ENCODE measurements around the gene DTHD1. TPM values are rescaled to one million over a fixed set of nuclear protein-coding genes. Genes with fewer than 3 reads are reported as not detected.

DTHD1 gene
- total RNA-seq (2014; rRNA removed; shearing (Covaris generic)), result not detected in 2 replicates

DNA sequence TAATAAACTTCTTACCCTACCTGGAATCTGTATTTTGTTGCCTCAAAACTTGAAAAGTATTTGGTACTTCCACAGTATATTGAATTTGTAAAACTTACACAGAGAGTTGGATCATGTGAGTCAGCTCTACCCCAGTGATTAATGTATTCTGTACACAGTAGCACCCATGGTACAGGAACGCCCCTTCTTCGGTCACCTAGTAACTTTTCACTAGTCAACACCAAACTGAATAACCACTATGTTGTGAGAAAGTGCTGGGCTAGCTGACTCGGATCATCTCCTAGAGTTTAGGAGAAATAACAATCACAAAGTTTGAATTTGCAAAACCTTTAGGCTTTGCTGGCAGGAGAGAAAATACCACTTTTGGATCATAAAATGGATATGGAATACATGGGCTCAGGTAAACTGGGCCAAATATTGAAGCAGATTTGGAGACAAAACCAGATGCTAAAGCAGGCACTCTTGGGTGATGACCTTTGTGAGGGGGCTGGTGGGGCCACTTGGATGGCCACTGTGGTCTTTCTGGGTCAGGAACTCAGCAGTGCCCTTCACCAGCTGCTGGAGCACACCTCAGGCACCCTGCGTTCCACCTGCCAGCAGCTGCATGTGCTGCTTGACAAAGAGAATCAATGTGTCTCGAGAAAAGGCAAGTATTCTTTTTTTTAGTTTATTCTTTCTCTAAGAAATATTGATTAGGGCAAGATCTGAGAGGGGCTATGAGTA, at the start of gene DTHD1:
Gene DTHD1, plus strand, starts transcription at position 233 of the 723 bp plus-strand sequence. Its CDS starts 143 bp downstream, at position 376.
- no peak within 1 kb of the TSS for H3K27ac ChIP-seq
- no peaks in the 10 kb centered on the region for H3K4me1 ChIP-seq (replicated peaks)
- no peaks in the 10 kb centered on the region for H3K36me3 ChIP-seq
- H3K9me3 ChIP-seq (replicated peaks), result no peaks in the 10 kb centered on the region
- no peak within 1 kb of the TSS for H3K4me3 ChIP-seq
- no peaks in the 10 kb centered on the region for H3K27me3 ChIP-seq (replicated peaks)
- DNase-seq (ENCODE audit: low read depth in 1 of 2, low spot score in 2 of 2), result no peak

DNA sequence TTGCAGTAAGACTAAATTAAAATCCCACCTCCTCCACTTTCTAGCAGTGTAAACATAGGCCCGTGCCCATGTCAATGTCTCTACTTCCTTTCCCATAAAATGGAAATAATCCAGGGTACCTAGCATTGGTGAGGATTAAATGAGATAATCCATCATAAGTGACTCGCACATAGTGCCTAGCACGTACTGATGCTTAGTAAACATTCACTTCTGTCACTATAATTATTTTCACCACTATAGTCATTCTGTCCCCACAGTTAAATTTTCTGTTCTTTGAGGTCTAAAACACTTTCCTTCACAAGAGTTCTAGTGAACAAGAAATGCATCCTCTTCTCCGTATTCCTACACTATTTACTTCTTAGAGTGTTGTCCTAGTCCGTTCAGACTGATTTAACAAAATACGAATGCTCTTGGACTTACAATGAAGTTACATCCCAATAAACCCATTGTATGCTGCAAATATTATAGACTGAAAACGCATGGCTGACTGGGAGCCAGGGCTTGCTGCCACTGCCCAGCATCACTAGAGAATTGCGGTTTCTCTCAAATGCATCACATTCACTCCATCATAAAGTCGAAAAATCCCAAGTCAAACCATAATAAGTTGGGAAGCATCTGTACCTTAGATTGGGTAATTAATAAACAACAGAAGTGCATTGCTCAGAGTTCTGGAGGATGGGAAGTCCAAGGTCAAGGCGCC, 47.7 kb upstream of the DTHD1 start:
- H3K4me3 ChIP-seq, result no peak overlapping the region
- no peaks in the 10 kb centered on the region for H3K36me3 ChIP-seq
- no peak overlapping the region for H3K27ac ChIP-seq
- H3K9me3 ChIP-seq (replicated peaks), result no peaks in the 10 kb centered on the region
- H3K27me3 ChIP-seq (replicated peaks), result no peaks in the 10 kb centered on the region
- H3K4me1 ChIP-seq (replicated peaks), result no peaks in the 10 kb centered on the region
- DNase-seq (ENCODE audit: low read depth in 1 of 2, low spot score in 2 of 2), result no peak

GRCh38 chr4:36235306-36235705, 46.1 kb upstream of the DTHD1 start:
- Histone ChIP-seq H3K9me3 (replicated peaks) (no peaks in the 10 kb centered on the region), H3K36me3 (no peaks in the 10 kb centered on the region), H3K4me3 (no peak overlapping the region), H3K27me3 (replicated peaks) (no peaks in the 10 kb centered on the region), H3K4me1 (replicated peaks) (no peaks in the 10 kb centered on the region), H3K27ac (no peak overlapping the region)
- no peak for DNase-seq (ENCODE audit: low read depth in 1 of 2, low spot score in 2 of 2)

- Histone ChIP-seq H3K36me3 (no peaks in the 10 kb centered on the region), H3K27ac (no peak overlapping the region), H3K9me3 (replicated peaks) (no peaks in the 10 kb centered on the region), H3K27me3 (replicated peaks) (no peaks in the 10 kb centered on the region), H3K4me1 (replicated peaks) (no peaks in the 10 kb centered on the region), H3K4me3 (no peak overlapping the region)
- no peak for DNase-seq (ENCODE audit: low read depth in 1 of 2, low spot score in 2 of 2)
Observed at GRCh38 chr4:36236159-36236558, 45.3 kb upstream of the DTHD1 start.

DNA sequence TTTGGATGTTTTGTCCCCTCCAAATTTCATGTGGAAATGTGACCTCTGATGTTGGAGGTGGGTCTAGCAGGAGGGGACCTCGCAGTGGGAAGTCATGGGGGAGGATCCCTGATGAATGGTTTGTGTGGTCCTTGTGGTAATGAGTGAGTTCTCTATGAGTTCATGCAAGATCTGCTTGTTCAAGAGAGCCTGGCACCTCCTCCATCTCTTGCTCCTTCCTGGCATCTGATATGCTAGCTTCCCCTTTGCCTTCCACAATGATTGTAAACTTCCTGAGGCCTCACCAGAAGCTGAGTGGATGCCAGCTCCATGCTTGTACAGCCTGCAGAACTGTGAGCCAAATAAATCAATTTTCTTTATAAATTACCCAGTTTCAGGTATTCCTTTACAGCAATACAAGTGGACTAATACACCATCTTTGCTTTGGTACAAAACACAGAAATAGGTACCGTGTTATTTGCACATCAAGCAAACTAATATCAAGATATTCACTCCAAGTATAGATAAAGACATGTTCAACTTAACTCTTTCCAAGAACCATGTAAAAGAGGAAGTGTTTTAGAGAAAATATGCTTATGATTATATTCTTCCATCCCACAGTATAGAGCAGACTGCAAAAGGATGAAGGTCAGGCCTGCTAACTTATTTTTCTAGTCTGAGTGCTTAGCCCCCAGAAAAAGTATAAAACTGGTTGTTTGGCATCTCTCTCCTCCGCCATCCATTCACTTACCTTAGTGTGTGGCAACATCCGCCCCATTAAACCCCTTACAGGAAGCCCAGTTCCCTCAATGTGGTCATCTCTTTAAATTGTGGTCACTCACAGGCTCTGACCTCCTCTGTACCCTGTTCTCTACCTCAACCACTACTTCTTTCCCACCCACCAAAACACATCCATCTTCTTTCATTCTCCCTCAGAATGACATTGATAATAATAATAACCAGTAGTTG, 43.8 kb upstream of the DTHD1 start:
- H3K4me1 ChIP-seq (replicated peaks), result no peaks in the 10 kb centered on the region
- no peaks in the 10 kb centered on the region for H3K27me3 ChIP-seq (replicated peaks)
- no peak for DNase-seq (ENCODE audit: low read depth in 1 of 2, low spot score in 2 of 2)
- H3K27ac ChIP-seq, result no peak overlapping the region
- H3K9me3 ChIP-seq (replicated peaks), result no peaks in the 10 kb centered on the region
- H3K4me3 ChIP-seq, result no peak overlapping the region
- H3K36me3 ChIP-seq, result no peaks in the 10 kb centered on the region

DNA sequence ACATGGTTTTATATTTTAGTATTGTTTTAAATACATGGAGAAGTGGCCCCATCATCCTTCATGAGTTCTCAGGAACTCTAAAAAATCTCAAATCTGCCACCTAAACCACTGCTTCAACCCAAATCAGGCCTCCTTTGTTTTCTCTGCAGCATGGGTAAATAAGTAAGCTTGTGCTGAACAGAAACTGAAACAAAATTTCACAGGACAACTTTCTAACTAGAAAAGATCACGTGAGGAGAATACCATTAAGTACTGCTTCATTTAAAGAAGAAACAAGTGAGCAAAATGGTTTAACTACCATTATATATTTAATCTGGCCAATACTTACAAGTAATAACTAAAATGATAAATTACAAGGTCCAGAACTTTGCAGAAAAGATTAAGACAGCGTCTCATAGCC, 39.6 kb upstream of the DTHD1 start:
- no peaks in the 10 kb centered on the region for H3K27me3 ChIP-seq (replicated peaks)
- no peak overlapping the region for H3K4me3 ChIP-seq
- no peak for DNase-seq (ENCODE audit: low read depth in 1 of 2, low spot score in 2 of 2)

GRCh38 chr4:36242629-36243354, 38.6 kb upstream of the DTHD1 start:
- no peak overlapping the region for H3K4me3 ChIP-seq
- H3K9me3 ChIP-seq (replicated peaks), result no peaks in the 10 kb centered on the region
- no peaks in the 10 kb centered on the region for H3K36me3 ChIP-seq
- no peaks in the 10 kb centered on the region for H3K4me1 ChIP-seq (replicated peaks)
- no peak overlapping the region for H3K27ac ChIP-seq
- DNase-seq (ENCODE audit: low read depth in 1 of 2, low spot score in 2 of 2), result no peak
- no peaks in the 10 kb centered on the region for H3K27me3 ChIP-seq (replicated peaks)

More for the DNA sequence above, 39.6 kb upstream of the DTHD1 start:
- H3K9me3 ChIP-seq (replicated peaks), result no peaks in the 10 kb centered on the region
- H3K36me3 ChIP-seq, result no peaks in the 10 kb centered on the region
- H3K27ac ChIP-seq, result no peak overlapping the region
- H3K4me1 ChIP-seq (replicated peaks), result no peaks in the 10 kb centered on the region

DNA sequence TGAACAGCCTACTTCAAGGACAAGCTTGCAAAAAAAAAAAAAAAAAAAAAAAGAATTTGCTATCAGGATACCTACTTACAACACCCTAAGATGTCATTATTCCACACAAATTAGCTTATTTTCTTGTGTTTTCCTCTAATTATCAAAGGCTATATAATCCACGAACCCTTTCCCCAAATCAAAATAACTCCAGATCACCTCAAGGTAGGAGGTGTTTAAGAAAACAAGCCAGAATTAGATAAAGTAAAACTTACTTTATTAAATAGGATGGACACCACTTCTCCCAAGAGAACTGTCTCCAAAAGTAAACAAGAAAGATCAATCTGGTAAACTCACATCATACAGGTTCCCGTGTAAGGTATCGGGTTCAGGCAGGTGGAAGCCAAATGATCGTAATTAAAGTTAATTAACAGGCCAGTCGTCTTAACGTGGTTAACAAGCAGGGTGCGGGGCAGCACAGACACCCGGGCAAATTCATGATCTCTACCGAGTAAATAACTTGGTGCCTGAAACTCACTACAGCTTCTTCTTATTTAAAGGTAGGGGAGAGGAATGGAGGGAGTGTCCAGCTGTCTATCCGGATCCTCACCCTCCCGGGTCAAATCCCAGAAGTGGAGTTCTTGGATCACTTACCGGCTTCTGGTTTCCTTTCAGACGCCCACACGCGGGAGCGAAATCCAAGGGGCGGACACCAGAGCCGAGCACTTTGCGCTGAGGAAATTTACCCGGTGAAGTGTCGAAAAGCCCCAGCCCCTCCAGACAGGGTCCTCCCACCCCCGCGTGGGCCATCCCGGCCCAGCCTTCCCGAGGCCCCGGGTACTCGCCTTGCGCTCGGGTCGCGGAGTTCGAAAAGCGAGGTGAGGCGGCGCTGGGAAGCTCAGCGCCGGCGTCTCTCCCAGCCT, 37.8 kb upstream of the DTHD1 start:
- Histone ChIP-seq H3K27ac (no peak overlapping the region), H3K9me3 (replicated peaks) (no peaks in the 10 kb centered on the region), H3K4me1 (replicated peaks) (no peaks in the 10 kb centered on the region), H3K36me3 (no peaks in the 10 kb centered on the region), H3K4me3 (no peak overlapping the region), H3K27me3 (replicated peaks) (no peaks in the 10 kb centered on the region)
- no peak for DNase-seq (ENCODE audit: low read depth in 1 of 2, low spot score in 2 of 2)

DNA sequence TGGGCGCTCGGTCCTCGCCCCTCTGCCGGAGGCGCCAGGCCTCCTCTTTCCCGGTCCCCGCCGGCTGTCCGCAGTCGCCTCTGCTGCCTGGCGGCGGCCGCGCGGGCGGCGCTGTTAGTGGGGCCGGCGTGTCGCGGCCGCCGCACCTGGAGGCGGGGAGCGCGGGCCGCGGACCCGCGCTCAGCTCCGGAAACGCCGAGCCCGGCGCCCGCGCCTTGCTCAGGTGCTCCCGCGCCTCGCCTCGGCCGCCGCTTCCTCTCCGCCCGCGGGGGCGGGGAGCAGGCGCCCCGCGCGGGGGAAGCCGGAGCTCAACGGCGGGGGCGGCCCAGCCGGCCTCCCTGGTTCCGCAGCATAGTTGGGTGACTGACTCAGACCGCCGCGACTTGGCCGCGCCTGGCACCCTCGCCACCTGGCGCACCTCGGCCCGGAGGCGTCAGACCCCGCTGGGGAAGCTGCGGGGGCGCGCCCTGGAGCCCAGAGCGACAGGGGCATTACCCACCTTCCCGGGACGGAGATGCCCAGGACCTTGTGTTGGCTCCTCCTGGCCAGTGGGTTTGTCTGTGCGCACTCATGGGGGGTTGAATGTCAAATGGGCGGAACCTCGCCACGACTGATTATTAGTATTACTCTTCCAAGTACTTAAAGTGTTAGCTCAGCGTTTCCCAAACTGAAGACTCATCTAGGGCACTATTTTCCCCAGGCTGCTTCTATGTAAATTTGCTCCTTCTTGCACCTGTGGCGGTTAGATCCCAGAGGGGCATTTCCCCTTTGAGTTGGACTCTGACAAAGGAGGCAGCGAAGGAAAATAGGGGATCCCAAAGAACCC, 36.9 kb upstream of the DTHD1 start, which contains the start of gene ARAP2:
Gene ARAP2, minus strand, starts transcription at position 258 of the 826 bp plus-strand sequence. CDS start 15,028 bp downstream, outside the sequence.
- H3K27ac ChIP-seq, result no peak within 1 kb of the TSS
- no peaks in the 10 kb centered on the region for H3K27me3 ChIP-seq (replicated peaks)
- no peak for DNase-seq (ENCODE audit: low read depth in 1 of 2, low spot score in 2 of 2)
- no peaks in the 10 kb centered on the region for H3K4me1 ChIP-seq (replicated peaks)
- H3K9me3 ChIP-seq (replicated peaks), result no peaks in the 10 kb centered on the region
- no peaks in the 10 kb centered on the region for H3K36me3 ChIP-seq
- no peak within 1 kb of the TSS for H3K4me3 ChIP-seq

DNA sequence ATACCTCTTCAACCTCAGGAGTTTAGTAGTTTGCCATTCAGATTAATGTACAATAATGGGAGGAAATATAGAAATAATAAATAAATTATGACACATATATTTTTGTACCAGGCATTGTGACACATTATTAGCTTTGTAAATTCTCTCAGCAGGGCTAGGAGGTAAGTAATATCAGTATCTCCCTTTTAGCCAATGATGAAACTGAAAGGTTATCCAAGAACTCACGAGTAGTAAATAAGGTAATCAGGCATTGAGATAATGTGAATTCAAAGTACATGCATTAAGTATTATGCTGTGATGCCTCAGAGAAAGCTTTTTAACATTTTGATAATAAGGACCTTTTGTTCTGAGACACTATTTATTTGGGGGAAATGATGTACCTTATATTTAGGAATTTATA, 31.8 kb upstream of the DTHD1 start:
- Histone ChIP-seq H3K27ac (no peak overlapping the region), H3K4me1 (replicated peaks) (no peaks in the 10 kb centered on the region), H3K27me3 (replicated peaks) (no peaks in the 10 kb centered on the region), H3K4me3 (no peak overlapping the region), H3K36me3 (no peaks in the 10 kb centered on the region), H3K9me3 (replicated peaks) (no peaks in the 10 kb centered on the region)
- no peak for DNase-seq (ENCODE audit: low read depth in 1 of 2, low spot score in 2 of 2)

DNA sequence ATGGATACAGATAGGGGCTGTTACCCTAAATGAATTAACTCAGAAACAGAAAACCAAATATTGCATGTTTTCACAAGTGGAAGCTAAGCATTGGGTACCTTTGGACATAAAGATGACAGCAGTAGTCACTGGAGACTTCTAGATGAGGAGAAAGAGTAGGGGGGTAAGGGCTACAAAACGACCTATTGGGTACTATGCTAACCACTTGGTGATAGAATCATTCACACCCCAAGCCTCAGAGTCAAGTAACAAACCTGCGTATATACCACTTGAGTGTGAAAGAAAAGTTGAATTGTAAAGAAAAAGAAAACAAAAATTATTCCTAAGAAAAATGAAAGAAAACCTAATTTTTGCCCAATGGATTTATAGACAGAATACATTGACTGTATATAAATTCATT, 29.4 kb upstream of the DTHD1 start:
- no peaks in the 10 kb centered on the region for H3K27me3 ChIP-seq (replicated peaks)
- no peaks in the 10 kb centered on the region for H3K36me3 ChIP-seq
- no peaks in the 10 kb centered on the region for H3K4me1 ChIP-seq (replicated peaks)
- no peak overlapping the region for H3K4me3 ChIP-seq
- no peak overlapping the region for H3K27ac ChIP-seq
- no peaks in the 10 kb centered on the region for H3K9me3 ChIP-seq (replicated peaks)
- DNase-seq (ENCODE audit: low read depth in 1 of 2, low spot score in 2 of 2), result no peak

- no peaks in the 10 kb centered on the region for H3K4me1 ChIP-seq (replicated peaks)
- H3K36me3 ChIP-seq, result no peaks in the 10 kb centered on the region
- no peak overlapping the region for H3K27ac ChIP-seq
- no peaks in the 10 kb centered on the region for H3K9me3 ChIP-seq (replicated peaks)
- DNase-seq (ENCODE audit: low read depth in 1 of 2, low spot score in 2 of 2), result no peak
- H3K27me3 ChIP-seq (replicated peaks), result no peaks in the 10 kb centered on the region
- H3K4me3 ChIP-seq, result no peak overlapping the region
Observed at GRCh38 chr4:36254371-36254770, 27.0 kb upstream of the DTHD1 start.

Data from SJSA1 (cell line).